GM12878 (cell line): Measurements from ENCODE around the gene SLC22A23. TPM values are rescaled to one million over a fixed set of nuclear protein-coding genes. Genes with fewer than 3 reads are reported as not detected.

Source experiments
- ATAC-seq: fragments of 200-7000 bp; cut with Tn5 transposase; 3 replicates; pipeline ENCODE4 v1.9.1; 2020; ENCODE audit warnings: mild to moderate bottlenecking, moderate library complexity
- BruUV-seq: library from RNA; stranded (reverse); fragments of 400-500 nt; replicated peaks from 2 replicates; lab custom pipeline; 2021; lab: Mats Ljungman, UMichigan
- CTCF ChIA-PET: fragments of 300-600 bp; sonication (Branson Sonifier 250); formaldehyde crosslinking; extraction: SDS; loops from one replicate; lab custom pipeline; 2021; ENCODE audit warnings: inconsistent platforms; lab: Yijun Ruan, JAX
- POLR2A ChIA-PET: fragments of 350-600 bp; formaldehyde crosslinking; extraction: SDS; loops from one replicate; lab custom pipeline; 2021; ENCODE audit warnings: inconsistent platforms; lab: Charles Lee
- RAD21 ChIA-PET: fragments of 300-600 bp; sonication (Branson Sonifier 250); formaldehyde crosslinking; loops from one replicate; lab custom pipeline; 2023; ENCODE audit warnings: antibody characterized with exemption; ENCODE audit not compliant: unreplicated experiment; lab: Charles Lee
- SMC1A ChIA-PET: fragments of 300-600 bp; sonication (Branson Sonifier 250); formaldehyde crosslinking; loops from one replicate; lab custom pipeline; 2023; ENCODE audit not compliant: unreplicated experiment, uncharacterized antibody; lab: Charles Lee
- DNase-seq: peaks from one replicate; pipeline ENCODE4 v3.0.0-alpha.2; 2011; ENCODE audit warnings: low read depth, low spot score
- FAIRE-seq: peaks from 3 replicates; lab custom pipeline; 2011; peaks lifted over from hg19 to GRCh38; lab: Jason Lieb, UNC
- H2AFZ ChIP-seq: 2 replicates; pipeline ENCODE4 v1.6.0; 2011; ENCODE audit warnings: low read depth, low read length, control low read depth; ENCODE audit not compliant: control insufficient read depth
- H3K27ac ChIP-seq: 2 replicates; pipeline ENCODE4 v1.5.1; 2011; ENCODE audit warnings: control low read depth; ENCODE audit not compliant: control insufficient read depth, insufficient read depth
- H3K27me3 ChIP-seq, 2 experiments: replicated peaks in 1 of 2; 2 replicates each; pipeline versions ENCODE4 v1.6.0 to v1.6.1; 2011; ENCODE audit warnings: low read length in 1 of 2; ENCODE audit not compliant: control insufficient read depth in 2 of 2, insufficient read depth in 2 of 2
- H3K36me3 ChIP-seq, 2 experiments: 2 replicates each; pipeline ENCODE4 v1.5.1; 2011; ENCODE audit warnings: low read length in 1 of 2; ENCODE audit not compliant: control insufficient read depth in 2 of 2, insufficient read depth in 2 of 2
- H3K4me1 ChIP-seq: 2 replicates; pipeline ENCODE4 v1.6.1; 2011; ENCODE audit warnings: mild to moderate bottlenecking, low read length, moderate library complexity, mixed read lengths; ENCODE audit not compliant: control insufficient read depth, insufficient read depth
- H3K4me2 ChIP-seq: 2 replicates; pipeline ENCODE4 v1.6.0; 2011; ENCODE audit warnings: control low read depth; ENCODE audit not compliant: control insufficient read depth, insufficient read depth
- H3K4me3 ChIP-seq: fragments of 200-600 bp; sonication (generic); 2 replicates; pipeline ENCODE4 v1.5.1; 2016
- H3K79me2 ChIP-seq: 2 replicates; pipeline ENCODE4 v1.6.0; 2011; ENCODE audit warnings: low read length; ENCODE audit not compliant: control insufficient read depth, insufficient read depth
- H3K9ac ChIP-seq: 2 replicates; pipeline ENCODE4 v1.8.0; 2011; ENCODE audit warnings: low read length, control low read depth, mixed read lengths; ENCODE audit not compliant: control insufficient read depth, insufficient read depth
- H3K9me3 ChIP-seq: replicated peaks from 3 replicates; pipeline ENCODE4 v1.5.1; 2011; ENCODE audit warnings: mild to moderate bottlenecking, low read length; ENCODE audit not compliant: control insufficient read depth, insufficient read depth
- H4K20me1 ChIP-seq: 2 replicates; pipeline ENCODE4 v1.6.0; 2011; ENCODE audit not compliant: control insufficient read depth, insufficient read depth
- ASH2L ChIP-seq: fragments of 300-600, 200-600 bp; sonication (generic); IDR thresholded peaks from 2 replicates; pipeline ENCODE4 v1.6.1; 2017; ENCODE audit warnings: low read depth, mild to moderate bottlenecking, borderline replicate concordance
- ATF7 ChIP-seq: fragments of 450-650 bp; IDR thresholded peaks from 2 replicates; pipeline ENCODE4 v1.6.1; 2016; ENCODE audit warnings: low read depth, mild to moderate bottlenecking
- MEF2B ChIP-seq: fragments of 450-650 bp; IDR thresholded peaks from 2 replicates; pipeline ENCODE4 v1.6.1; 2018; ENCODE audit warnings: mild to moderate bottlenecking, moderate library complexity; ENCODE audit not compliant: partially characterized antibody, poor library complexity, severe bottlenecking
- NRF1 ChIP-seq: conservative IDR thresholded peaks from 2 replicates; pipeline ENCODE4 v1.6.1; 2011; ENCODE audit warnings: mild to moderate bottlenecking, low read depth, low read length, improper control_type of control experiment
- WGBS: methylation state at CpG from one replicate; pipeline ENCODE4 v1.1.6; 2016; ENCODE audit warnings: low lambda C conversion rate; ENCODE audit not compliant: insufficient replicate concordance, insufficient coverage; ENCODE audit errors: missing lambda C conversion rate; 5-methylcytosine and 5-hydroxymethylcytosine counted together
- in situ Hi-C: fragments of 300-500 bp; cut with MboI; formaldehyde crosslinking; loops from 9 replicates; pipeline ENCODE4 v1.14.3; 2018; ENCODE audit warnings: mixed read lengths
- intact Hi-C: fragments of 100-400 bp; cut with micrococcal nuclease; formaldehyde crosslinking; loops from one replicate; pipeline ENCODE4 v1.14.2; 2022; ENCODE audit not compliant: unreplicated experiment
- polyA plus RNA-seq, 11 experiments: library from polyadenylated mRNA; depleted of rRNA in 4 of 11; unstranded in 6 of 11; stranded (reverse) in 5 of 11; fragments of >200 nt; fragmentation: Nextera tagmentation in 4 of 11; fragmentation: Illumina TruSeq in 1 of 11; extraction: Ambion mirVana in 4 of 11; extraction: Trizol in 1 of 11; gene quantifications; 1 replicate in 1 of 11; 2 replicates in 10 of 11; pipeline versions ENCODE4 v1.2.1 to v1.2.3, GENCODE V29; 2011 to 2016; ENCODE audit warnings: inconsistent platforms in 2 of 11, missing spikeins in 2 of 11, low read depth in 1 of 11
- total RNA-seq, 4 experiments: library from RNA; depleted of rRNA in 3 of 4; stranded (reverse); fragments of >200 nt in 3 of 4; fragmentation: Illumina TruSeq in 1 of 4; extraction: Trizol in 1 of 4; gene quantifications; 2 replicates each; pipeline versions ENCODE4 v1.2.1 to v1.2.3, GENCODE V29; 2013 to 2021
- TF ChIP-seq, protein P1 (sequence below): IDR thresholded peaks from 2 replicates; pipeline ENCODE4 v1.6.1; 2012; ENCODE audit warnings: low read depth, low read length, improper control_type of control experiment

Gene SLC22A23
- total and polyA plus RNA-seq, 10 of the 15 experiments (the other 5 are each of a cell fraction or from before 2014, with no cell fraction given): 0.20 to 2.4 (median 0.74) TPM

DNA sequence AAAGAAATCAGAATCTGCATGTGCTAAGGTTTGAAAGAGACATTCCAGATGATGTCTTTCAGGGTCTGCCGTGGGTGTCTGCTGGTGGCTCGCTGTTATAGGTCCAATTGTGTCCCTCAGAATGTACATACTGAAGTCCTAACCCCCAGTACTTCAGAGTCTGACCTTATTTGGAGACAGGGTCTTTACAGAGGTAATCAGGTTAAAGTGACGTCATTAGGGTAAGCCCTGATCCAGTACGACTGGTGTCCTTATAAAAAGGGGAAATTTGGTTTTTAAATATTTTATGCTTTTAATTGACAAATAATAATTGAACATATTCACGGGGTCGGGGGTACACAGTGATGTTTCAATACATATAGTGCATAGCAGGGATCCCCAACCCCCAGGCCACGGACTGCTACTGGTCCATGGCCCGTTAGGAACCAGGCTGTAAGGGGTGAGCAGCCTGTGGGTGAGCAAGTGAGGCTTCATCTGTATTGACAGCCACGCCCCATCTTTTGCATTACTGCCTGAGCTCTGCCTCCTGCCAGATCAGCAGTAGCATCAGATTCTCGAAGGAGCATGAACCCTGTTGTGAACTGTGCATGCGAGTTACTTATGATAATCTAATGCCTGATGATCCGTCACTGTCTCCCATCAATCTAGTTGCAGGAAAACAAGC, 33.2 kb upstream of the SLC22A23 start:
- Histone ChIP-seq H3K36me3 (no peaks in the 10 kb centered on the region), H3K9me3 (no peaks in the 10 kb centered on the region), H3K4me3 (no peak overlapping the region), H3K27ac (no peak overlapping the region), H4K20me1 (no peaks in the 10 kb centered on the region), H3K4me2 (no peak overlapping the region), H3K9ac (no peak overlapping the region), H2AFZ (no peak overlapping the region), H3K27me3 (peaks cover 3 to 6% of the 10 kb centered on the region in 2 experiments; a peak in 3 of 4 replicates), H3K4me1 (no peaks in the 10 kb centered on the region), H3K79me2 (no peaks in the 10 kb centered on the region)
- intact Hi-C loops (no loop called here), in situ Hi-C loops (no loop called here)
- DNase-seq (no peak), FAIRE-seq (no peak), ATAC-seq (no peak)
- BruUV-seq: no TSS peak
- RAD21 ChIA-PET: no interaction called here
- POLR2A ChIA-PET: no interaction called here
- 24% methylated on average over 12 of the region's 12 CpGs for WGBS
- peak; percentile 44; the same call in 1 of the 2 replicates for TF ChIP-seq ATF7
- TF ChIP-seq NRF1: no peak
- SMC1A ChIA-PET: interaction anchor here (0.9 kb wide), 1 partner anchor 139 kb away, joined by 3 read pairs; no protein-coding TSS in a partner anchor
- CTCF ChIA-PET: interaction anchor here (1.1 kb wide), 1 partner anchor 18 kb away, joined by 3 read pairs; no protein-coding TSS in a partner anchor

DNA sequence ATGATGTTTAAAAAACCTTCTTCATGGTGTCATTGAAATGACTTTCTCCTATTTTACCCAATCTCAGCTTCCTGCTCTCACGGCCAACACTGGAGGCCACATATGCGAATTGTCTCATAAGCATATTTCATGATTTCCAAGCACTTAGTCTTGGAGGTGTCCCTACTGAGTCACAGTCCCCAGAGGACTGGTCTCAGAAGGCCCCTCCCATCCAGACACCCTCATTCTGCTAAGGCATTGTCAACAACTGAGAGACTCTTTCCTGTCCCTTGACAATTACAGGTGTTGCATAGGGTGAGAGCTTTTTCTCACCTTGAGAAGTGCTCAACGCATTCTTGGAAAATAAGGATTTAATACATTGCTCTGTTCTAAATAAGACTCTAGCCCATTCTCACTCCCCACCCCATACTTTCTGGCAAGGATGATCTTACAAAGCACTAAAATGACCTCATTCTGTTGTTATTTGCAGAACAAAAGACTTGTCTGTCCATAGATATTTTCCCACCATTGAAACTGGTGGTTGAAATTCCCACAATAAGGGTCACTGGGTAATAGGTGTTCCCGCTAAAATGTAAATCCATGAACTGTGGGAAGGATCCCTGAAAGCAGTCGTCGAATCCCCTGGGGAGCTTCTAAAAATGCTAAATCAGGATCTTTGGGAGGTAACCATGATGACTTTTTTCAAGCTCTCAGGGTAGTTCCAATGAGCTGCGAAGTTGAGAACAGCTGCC, 32.3 kb upstream of the SLC22A23 start:
- ChIA-PET SMC1A (no interaction called here), POLR2A (no interaction called here), CTCF (no interaction called here), RAD21 (no interaction called here)
- BruUV-seq: no TSS peak
- no peak overlapping the region for H3K4me2 ChIP-seq
- H3K4me1 ChIP-seq: no peaks in the 10 kb centered on the region
- 34% methylated on average over 7 of the region's 7 CpGs for WGBS
- H3K27ac ChIP-seq: no peak overlapping the region
- in situ Hi-C loops (no loop called here), intact Hi-C loops (no loop called here)
- ATAC-seq (no peak), DNase-seq (no peak)
- H3K9ac ChIP-seq: no peak overlapping the region
- no peak overlapping the region for H2AFZ ChIP-seq
- TF ChIP-seq, protein P1, sequence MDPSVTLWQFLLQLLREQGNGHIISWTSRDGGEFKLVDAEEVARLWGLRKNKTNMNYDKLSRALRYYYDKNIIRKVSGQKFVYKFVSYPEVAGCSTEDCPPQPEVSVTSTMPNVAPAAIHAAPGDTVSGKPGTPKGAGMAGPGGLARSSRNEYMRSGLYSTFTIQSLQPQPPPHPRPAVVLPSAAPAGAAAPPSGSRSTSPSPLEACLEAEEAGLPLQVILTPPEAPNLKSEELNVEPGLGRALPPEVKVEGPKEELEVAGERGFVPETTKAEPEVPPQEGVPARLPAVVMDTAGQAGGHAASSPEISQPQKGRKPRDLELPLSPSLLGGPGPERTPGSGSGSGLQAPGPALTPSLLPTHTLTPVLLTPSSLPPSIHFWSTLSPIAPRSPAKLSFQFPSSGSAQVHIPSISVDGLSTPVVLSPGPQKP: no peak
- TF ChIP-seq MEF2B (peak; percentile 15), ASH2L (no peak)
- TF ChIP-seq, all 136 proteins: peak for 1
- no peaks in the 10 kb centered on the region for H3K36me3 ChIP-seq
- H3K79me2 ChIP-seq: no peaks in the 10 kb centered on the region
- H3K4me3 ChIP-seq: no peak overlapping the region
- no peak for FAIRE-seq
- H3K27me3 ChIP-seq: peaks cover 3 to 6% of the 10 kb centered on the region in 2 experiments; a peak in 3 of 4 replicates
- no peaks in the 10 kb centered on the region for H4K20me1 ChIP-seq
- H3K9me3 ChIP-seq: no peaks in the 10 kb centered on the region
